HCT116 (cell line): Measurements from ENCODE around the gene KIRREL3.

ENCODE experiments used
- EGR1 ChIP-seq: IDR thresholded peaks from 2 replicates; pipeline ENCODE4 v1.6.1; 2012; ENCODE audit warnings: low read depth
- EZH2phosphoT487 ChIP-seq: fragments of 200-600 bp; IDR thresholded peaks from 2 replicates; pipeline ENCODE4 v1.6.1; 2018; ENCODE audit warnings: antibody characterized with exemption, borderline replicate concordance

DNA sequence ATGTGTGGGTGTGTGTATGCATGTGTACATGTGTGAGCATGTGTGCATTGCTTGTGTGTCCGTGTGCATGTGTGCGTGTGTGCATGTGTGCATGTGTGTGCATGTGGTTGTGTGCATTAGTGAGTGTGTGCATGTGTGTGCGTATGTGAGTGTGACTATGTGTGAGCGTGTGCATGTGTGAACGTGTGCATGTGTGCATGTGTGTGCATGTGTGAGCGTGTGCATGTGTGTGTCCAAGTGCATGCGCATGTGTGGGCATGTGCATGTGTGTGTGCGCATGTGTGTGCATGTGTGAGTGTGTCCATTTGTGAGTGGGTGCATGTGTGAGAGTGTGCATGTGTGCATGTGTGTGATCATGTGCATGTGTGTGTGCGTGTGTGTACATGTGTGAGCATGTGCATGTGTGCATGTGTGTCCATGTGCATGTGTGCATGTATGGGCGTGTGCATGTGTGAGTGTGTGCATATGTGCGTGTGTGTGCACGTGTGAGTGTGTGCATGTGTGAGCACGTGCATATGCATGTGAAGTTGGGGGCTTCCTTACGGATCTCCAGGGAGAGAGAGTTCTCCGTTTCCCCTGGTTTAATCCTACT, 549.3 kb downstream of the KIRREL3 start:
- TF ChIP-seq EZH2phosphoT487 (no peak), EGR1 (no peak)
